IPS-20b (cell line): ENCODE measurements around the gene ENOX1.

ENCODE experiments used
- H3K27ac ChIP-seq: one replicate; pipeline ENCODE4 v1.5.1; 2013; ENCODE audit warnings: low read length
- H3K27me3 ChIP-seq: 2 replicates; pipeline ENCODE4 v1.6.1; 2013; ENCODE audit warnings: mild to moderate bottlenecking, low read length, inconsistent platforms; ENCODE audit not compliant: insufficient read depth
- H3K36me3 ChIP-seq: 2 replicates; pipeline ENCODE4 v1.6.1; 2013; ENCODE audit warnings: low read depth, mild to moderate bottlenecking, inconsistent platforms, low read length, moderate library complexity; ENCODE audit not compliant: insufficient read depth
- H3K4me1 ChIP-seq: 2 replicates; pipeline ENCODE4 v1.6.1; 2013; ENCODE audit warnings: mild to moderate bottlenecking, control low read depth, inconsistent platforms, low read length, moderate library complexity; ENCODE audit not compliant: insufficient read depth
- H3K4me3 ChIP-seq: 2 replicates; pipeline ENCODE4 v1.5.1; 2013; ENCODE audit warnings: mild to moderate bottlenecking, low read length, inconsistent platforms
- H3K9ac ChIP-seq: 2 replicates; pipeline ENCODE4 v1.6.1; 2013; ENCODE audit warnings: low read depth, mild to moderate bottlenecking, inconsistent platforms, low read length, moderate library complexity
- H3K9me3 ChIP-seq: 2 replicates; pipeline ENCODE4 v1.6.1; 2013; ENCODE audit warnings: mild to moderate bottlenecking, low read depth, low read length, inconsistent platforms; ENCODE audit not compliant: insufficient read depth

The ENOX1 gene

DNA sequence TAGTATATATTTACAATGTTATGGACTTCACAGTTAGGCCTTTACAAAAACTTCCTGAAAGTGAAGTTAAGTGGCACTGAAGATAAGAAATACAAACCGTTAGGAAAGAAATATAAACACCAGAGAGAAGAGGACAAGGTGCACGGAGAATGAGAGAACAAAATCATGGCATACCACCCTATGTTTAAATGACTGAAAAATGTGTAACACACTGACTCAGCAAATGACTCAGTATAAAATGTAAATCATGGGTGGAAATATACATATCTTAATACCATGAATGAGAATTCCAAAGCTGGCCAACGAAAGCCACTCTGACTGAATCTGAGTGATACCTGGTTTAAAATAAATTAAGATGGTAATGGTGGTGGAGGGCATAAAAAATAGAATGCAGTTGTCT is 502.6 kb downstream of the ENOX1 start:
- H3K9ac ChIP-seq = no peak overlapping the region
- H3K4me3 ChIP-seq = no peak overlapping the region
- H3K9me3 ChIP-seq = no peaks in the 10 kb centered on the region
- H3K27me3 ChIP-seq = no peaks in the 10 kb centered on the region
- no peaks in the 10 kb centered on the region for H3K4me1 ChIP-seq
- no peaks in the 10 kb centered on the region for H3K36me3 ChIP-seq
- no peak overlapping the region for H3K27ac ChIP-seq

DNA sequence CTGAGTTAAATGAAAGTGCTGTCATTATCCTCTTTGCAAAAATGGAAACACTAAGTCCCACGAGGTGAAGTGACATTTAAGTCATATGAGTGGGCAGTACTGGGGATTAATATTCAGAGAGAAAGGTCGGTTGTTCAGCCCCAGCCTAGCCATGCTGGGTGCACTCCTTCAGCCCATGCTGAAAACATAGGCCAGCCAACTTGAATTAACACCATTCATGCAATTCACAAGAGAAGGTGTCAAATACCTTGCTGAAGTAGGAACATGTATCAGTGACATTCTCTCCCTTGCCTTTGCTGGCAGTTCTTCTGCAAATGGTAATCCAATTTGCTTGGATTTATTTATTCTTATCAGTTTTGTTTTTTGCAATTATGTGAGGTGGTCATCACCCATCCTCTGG is 507.1 kb downstream of the ENOX1 start:
- Histone ChIP-seq H3K4me3 (no peak overlapping the region), H3K4me1 (no peaks in the 10 kb centered on the region), H3K36me3 (no peaks in the 10 kb centered on the region), H3K9me3 (no peaks in the 10 kb centered on the region), H3K9ac (no peak overlapping the region), H3K27me3 (no peaks in the 10 kb centered on the region), H3K27ac (no peak overlapping the region)

DNA sequence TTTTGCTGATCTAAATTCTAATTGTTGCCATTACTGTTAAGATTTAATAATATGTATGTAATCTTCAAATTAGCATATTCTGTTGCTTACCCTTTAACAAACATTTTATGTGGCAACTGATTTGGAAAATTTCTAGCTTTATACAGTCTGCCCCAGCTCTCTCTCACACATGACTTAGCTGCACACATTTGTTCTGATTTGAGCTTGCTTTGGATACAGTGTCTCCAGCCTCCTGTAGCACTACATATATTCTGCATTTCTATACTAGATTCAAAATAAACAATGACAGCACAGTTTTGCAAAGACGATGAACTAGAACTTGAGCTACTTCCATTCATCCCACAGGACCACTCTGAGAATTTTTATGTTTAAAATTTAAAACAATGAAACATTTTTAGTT is 508.6 kb downstream of the ENOX1 start:
- Histone ChIP-seq H3K9me3 (no peaks in the 10 kb centered on the region), H3K4me3 (no peak overlapping the region), H3K36me3 (no peaks in the 10 kb centered on the region), H3K4me1 (no peaks in the 10 kb centered on the region), H3K9ac (no peak overlapping the region), H3K27me3 (no peaks in the 10 kb centered on the region), H3K27ac (no peak overlapping the region)

DNA sequence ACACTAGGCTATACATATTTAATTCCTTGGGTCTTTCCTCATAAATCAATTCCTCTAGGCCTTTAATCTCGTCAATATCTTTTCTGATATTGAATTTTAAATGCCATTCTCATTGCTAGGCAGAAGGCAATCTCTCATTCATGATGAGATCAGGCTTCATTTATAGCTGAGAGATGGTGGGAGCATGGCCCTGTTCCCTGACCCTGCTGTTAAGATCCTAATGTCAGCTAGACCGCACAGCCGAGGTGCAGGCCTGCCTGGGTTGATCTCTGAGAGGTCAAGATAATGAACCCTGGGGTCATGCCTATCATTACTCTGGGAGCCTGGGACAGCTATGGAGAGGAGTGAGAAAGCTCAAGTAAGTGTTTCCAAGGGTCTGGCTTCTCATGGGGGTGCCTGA is 509.6 kb downstream of the ENOX1 start:
- Histone ChIP-seq H3K4me3 (no peak overlapping the region), H3K27ac (no peak overlapping the region), H3K9me3 (no peaks in the 10 kb centered on the region), H3K27me3 (no peaks in the 10 kb centered on the region), H3K36me3 (no peaks in the 10 kb centered on the region), H3K9ac (no peak overlapping the region), H3K4me1 (no peaks in the 10 kb centered on the region)

DNA sequence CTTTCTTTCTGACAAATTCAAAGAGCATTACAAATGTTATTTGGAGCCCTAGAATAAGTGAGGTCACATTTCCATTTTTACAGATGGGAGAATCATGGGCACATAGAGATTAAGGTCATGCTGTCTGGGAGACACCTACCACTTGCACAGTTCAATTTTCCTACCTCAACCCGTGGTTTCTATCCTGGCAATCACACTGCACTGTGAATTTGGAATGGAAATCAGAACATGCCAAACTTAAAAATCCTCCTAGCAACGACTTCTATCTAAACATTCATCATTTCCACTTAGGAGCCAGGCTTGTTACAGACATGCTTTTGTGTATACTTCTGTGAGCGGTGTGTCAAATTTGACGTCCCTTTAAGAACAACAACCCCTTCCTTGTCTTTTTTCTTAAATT is 511.9 kb downstream of the ENOX1 start:
- Histone ChIP-seq H3K27me3 (no peaks in the 10 kb centered on the region), H3K27ac (no peak overlapping the region)

DNA sequence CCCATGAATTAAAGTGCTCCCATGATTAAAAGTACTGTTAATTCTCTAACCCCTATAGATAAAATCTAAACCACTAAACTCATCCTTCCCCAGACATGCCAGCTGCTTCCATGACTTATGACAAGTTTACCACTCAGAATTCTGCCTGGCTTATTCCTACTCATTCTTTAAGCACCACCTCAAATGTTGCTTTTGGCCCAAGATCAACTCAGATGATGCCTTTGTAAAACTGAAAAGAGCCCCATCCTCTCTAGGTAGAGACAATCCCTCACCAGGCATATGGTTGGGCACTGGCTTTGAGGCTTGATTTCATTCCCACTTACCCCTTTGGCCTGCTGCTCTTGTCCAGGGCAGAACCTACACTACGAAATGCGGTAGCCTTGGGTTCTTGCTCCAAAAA is 513.4 kb downstream of the ENOX1 start:
- H3K27ac ChIP-seq = no peak overlapping the region
- no peak overlapping the region for H3K4me3 ChIP-seq
- no peak overlapping the region for H3K9ac ChIP-seq
- no peaks in the 10 kb centered on the region for H3K9me3 ChIP-seq
- no peaks in the 10 kb centered on the region for H3K36me3 ChIP-seq
- no peaks in the 10 kb centered on the region for H3K27me3 ChIP-seq
- peaks cover 7% of the 10 kb centered on the region; the same call in 1 of the 2 replicates for H3K4me1 ChIP-seq

More for the DNA sequence above, 511.9 kb downstream of the ENOX1 start:
- H3K9me3 ChIP-seq = no peaks in the 10 kb centered on the region
- H3K9ac ChIP-seq = no peak overlapping the region
- peaks cover 7% of the 10 kb centered on the region; the same call in 1 of the 2 replicates for H3K4me1 ChIP-seq
- H3K36me3 ChIP-seq = no peaks in the 10 kb centered on the region
- no peak overlapping the region for H3K4me3 ChIP-seq

GRCh38 chr13:43272851-43273250 is 513.9 kb downstream of the ENOX1 start:
- Histone ChIP-seq H3K4me1 (peaks cover 7% of the 10 kb centered on the region; the same call in 1 of the 2 replicates), H3K27ac (no peak overlapping the region), H3K36me3 (no peaks in the 10 kb centered on the region), H3K4me3 (no peak overlapping the region), H3K9me3 (no peaks in the 10 kb centered on the region), H3K27me3 (no peaks in the 10 kb centered on the region), H3K9ac (no peak overlapping the region)

DNA sequence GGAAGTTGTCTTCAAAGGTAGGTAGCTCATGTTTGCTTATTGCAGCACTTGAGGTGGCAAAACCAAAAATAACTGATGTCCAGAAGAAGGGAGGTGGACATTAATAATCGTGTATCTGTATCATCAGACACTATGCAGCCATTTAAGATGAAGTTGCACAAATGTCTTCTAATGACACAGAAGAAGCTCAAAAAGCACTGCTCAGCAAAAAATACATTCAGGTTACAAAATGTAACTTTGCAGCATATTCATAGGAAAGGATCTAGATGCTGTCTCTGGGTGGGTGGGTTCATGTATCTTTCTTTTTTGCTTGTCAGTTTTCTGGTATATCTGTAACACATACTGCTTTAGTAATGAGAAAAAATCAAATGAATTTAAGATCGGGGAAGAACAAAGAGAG is 515.6 kb downstream of the ENOX1 start:
- Histone ChIP-seq H3K27ac (no peak overlapping the region), H3K9me3 (no peaks in the 10 kb centered on the region), H3K4me3 (no peak overlapping the region), H3K4me1 (peaks cover 13% of the 10 kb centered on the region; the same call in 1 of the 2 replicates), H3K36me3 (no peaks in the 10 kb centered on the region), H3K9ac (no peak overlapping the region), H3K27me3 (no peaks in the 10 kb centered on the region)

DNA sequence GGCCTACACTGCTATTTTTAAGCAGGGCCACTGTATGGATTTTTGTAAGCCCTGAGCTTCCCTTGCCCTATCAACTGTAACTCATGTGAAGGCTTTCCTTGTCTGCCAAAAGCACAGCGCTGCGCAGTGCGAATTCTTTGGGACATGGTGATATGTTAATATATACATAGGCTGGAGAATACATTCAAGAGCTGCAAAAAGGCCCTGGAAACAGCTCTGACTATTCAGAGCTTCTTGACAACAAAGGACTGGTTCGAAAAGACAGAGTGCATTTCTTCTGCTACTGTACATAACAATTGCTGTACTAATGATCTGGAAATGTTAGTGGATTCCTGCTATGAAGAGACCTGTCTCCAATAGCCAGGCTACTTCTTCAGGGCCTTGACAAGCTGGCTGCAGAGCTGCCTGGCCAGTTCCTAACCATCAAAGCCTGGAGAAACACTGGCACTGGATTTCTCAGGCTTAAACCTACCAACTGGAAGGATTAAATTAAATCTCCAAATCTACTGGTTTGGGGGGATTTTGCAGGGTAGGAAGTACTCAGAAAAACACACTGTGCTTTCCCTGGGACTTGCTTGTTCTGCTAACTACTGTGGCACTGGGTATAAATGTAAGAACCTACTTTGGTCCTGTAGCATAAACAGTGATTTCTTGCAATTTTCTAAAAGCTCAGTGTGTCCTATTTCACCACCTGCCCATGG is 516.5 kb downstream of the ENOX1 start:
- Histone ChIP-seq H3K27me3 (no peaks in the 10 kb centered on the region), H3K4me1 (peaks cover 13% of the 10 kb centered on the region; the same call in 1 of the 2 replicates), H3K4me3 (no peak overlapping the region), H3K27ac (no peak overlapping the region), H3K9ac (no peak overlapping the region), H3K9me3 (no peaks in the 10 kb centered on the region), H3K36me3 (no peaks in the 10 kb centered on the region)

GRCh38 chr13:43269037-43269481 is 517.7 kb downstream of the ENOX1 start:
- no peak overlapping the region for H3K4me3 ChIP-seq
- no peaks in the 10 kb centered on the region for H3K27me3 ChIP-seq
- H3K27ac ChIP-seq = no peak overlapping the region
- no peaks in the 10 kb centered on the region for H3K9me3 ChIP-seq
- H3K36me3 ChIP-seq = no peaks in the 10 kb centered on the region
- H3K4me1 ChIP-seq = peaks cover 13% of the 10 kb centered on the region; the same call in 1 of the 2 replicates
- H3K9ac ChIP-seq = no peak overlapping the region

DNA sequence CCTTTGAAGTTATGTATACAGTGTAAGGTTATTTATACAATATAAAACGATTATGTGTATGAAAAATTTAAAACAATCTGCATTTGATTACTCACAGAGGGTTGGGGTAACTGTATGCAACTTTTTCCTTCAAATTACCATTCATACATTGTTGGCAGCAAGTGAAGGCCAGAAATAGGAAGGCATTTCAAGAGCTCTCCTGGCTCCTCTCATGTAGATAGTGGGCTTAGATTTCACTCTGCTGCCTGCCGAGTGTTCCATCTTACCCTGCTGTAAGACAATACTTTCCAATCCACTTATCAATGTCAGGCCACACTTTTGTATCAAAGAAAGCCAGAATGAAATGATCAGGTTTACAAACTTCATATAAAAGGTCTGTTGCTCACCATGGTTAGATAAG is 518.1 kb downstream of the ENOX1 start:
- no peak overlapping the region for H3K4me3 ChIP-seq
- H3K27ac ChIP-seq = no peak overlapping the region
- no peaks in the 10 kb centered on the region for H3K27me3 ChIP-seq
- no peaks in the 10 kb centered on the region for H3K9me3 ChIP-seq
- H3K9ac ChIP-seq = no peak overlapping the region
- peaks cover 13% of the 10 kb centered on the region; the same call in 1 of the 2 replicates for H3K4me1 ChIP-seq
- no peaks in the 10 kb centered on the region for H3K36me3 ChIP-seq

DNA sequence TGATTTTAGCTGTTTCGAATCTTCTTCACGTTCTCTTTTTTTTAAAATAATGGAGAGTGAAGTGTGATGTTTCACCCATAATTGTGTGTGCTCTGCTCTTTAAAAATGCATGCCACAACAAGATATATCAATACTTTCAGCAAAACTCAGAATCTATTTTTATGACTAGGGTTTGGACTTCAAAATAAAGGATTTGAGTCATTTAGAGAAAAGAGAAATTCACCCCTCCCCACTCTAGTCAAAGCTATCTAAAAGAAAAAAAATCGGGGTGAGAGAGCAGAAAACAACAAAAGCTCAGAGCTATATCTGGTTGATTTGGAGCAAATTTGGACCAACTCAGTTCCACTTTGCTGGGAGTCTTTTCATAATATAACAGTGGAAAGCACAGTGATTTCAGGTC is 518.9 kb downstream of the ENOX1 start:
- no peak overlapping the region for H3K27ac ChIP-seq
- peaks cover 13% of the 10 kb centered on the region; the same call in 1 of the 2 replicates for H3K4me1 ChIP-seq
- no peaks in the 10 kb centered on the region for H3K36me3 ChIP-seq
- no peaks in the 10 kb centered on the region for H3K27me3 ChIP-seq
- H3K9ac ChIP-seq = no peak overlapping the region
- no peaks in the 10 kb centered on the region for H3K9me3 ChIP-seq
- H3K4me3 ChIP-seq = no peak overlapping the region
